ENCODE measurements around the gene FLYWCH1. TPM values are rescaled to one million over a fixed set of nuclear protein-coding genes. Genes with fewer than 3 reads are reported as not detected.

Gene FLYWCH1
- total and polyA plus RNA-seq, 4 donors: 3.9 to 12.2 (median 7.8) TPM

DNA sequence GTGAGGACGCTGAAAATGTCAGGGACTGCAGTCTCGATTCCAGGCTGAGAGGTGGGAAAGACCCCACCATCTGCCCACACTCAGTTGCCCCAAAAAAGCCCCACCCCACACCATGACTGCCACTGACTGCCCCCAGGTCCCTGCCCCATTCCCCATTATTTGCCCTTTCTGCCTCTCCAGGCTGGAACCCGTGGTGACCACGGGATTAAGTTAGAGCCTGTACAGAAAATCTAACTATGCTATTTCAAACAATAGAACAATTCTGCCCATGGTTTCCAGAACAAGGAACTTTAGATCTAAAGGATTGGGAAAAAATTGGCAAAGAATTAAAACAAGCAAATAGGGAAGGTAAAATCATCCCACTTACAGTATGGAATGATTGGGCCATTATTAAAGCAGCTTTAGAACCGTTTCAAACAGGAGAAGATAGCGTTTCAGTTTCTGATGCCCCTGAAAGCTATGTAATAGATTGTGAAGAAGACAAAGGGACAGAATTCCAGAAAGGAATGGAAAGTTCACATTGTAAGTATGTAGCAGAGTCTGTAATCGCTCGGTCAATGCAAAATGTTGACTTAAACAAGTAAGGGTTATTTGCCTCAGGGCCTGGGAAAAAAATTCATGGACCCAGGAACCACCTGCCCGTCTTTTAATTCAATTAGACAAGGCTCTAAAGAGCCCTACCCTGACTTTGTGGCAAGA is 14.4 kb downstream of the FLYWCH1 start:
- no peaks in the 10 kb centered on the region for H3K9me3 ChIP-seq (ENCODE audit: control insufficient read depth in 4 of 4, low read length in 3 of 4)
- peaks cover 0 to 10% (median 6%) of the 10 kb centered on the region in 4 donors for H3K36me3 ChIP-seq (ENCODE audit: control insufficient read depth in 4 of 4, insufficient read depth in 3 of 4, low read depth in 1 of 4, low read length in 3 of 4)
- H3K27ac ChIP-seq (ENCODE audit: low read depth in 1 of 2, low read length in 2 of 2): no peak overlapping the region
- DNase-seq (ENCODE audit: low spot score): no peak
- H3K4me3 ChIP-seq (ENCODE audit: low read depth in 1 of 3, low read length in 3 of 3): no peak overlapping the region
- 82% methylated on average over 9 of the region's 9 CpGs for WGBS
- H3K27me3 ChIP-seq (ENCODE audit: control insufficient read depth in 4 of 4, insufficient read depth in 4 of 4, low read length in 3 of 4): no peaks in the 10 kb centered on the region
- TF ChIP-seq GABPA (IDR thresholded peaks at IDR 0.05 in 1 of 2, conservative IDR thresholded peaks at IDR 0.05 in 1 of 2): no peak
- TF ChIP-seq, protein P1, sequence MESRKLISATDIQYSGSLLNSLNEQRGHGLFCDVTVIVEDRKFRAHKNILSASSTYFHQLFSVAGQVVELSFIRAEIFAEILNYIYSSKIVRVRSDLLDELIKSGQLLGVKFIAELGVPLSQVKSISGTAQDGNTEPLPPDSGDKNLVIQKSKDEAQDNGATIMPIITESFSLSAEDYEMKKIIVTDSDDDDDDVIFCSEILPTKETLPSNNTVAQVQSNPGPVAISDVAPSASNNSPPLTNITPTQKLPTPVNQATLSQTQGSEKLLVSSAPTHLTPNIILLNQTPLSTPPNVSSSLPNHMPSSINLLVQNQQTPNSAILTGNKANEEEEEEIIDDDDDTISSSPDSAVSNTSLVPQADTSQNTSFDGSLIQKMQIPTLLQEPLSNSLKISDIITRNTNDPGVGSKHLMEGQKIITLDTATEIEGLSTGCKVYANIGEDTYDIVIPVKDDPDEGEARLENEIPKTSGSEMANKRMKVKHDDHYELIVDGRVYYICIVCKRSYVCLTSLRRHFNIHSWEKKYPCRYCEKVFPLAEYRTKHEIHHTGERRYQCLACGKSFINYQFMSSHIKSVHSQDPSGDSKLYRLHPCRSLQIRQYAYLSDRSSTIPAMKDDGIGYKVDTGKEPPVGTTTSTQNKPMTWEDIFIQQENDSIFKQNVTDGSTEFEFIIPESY (IDR thresholded peaks at IDR 0.05): no peak
- TF ChIP-seq, protein P2, sequence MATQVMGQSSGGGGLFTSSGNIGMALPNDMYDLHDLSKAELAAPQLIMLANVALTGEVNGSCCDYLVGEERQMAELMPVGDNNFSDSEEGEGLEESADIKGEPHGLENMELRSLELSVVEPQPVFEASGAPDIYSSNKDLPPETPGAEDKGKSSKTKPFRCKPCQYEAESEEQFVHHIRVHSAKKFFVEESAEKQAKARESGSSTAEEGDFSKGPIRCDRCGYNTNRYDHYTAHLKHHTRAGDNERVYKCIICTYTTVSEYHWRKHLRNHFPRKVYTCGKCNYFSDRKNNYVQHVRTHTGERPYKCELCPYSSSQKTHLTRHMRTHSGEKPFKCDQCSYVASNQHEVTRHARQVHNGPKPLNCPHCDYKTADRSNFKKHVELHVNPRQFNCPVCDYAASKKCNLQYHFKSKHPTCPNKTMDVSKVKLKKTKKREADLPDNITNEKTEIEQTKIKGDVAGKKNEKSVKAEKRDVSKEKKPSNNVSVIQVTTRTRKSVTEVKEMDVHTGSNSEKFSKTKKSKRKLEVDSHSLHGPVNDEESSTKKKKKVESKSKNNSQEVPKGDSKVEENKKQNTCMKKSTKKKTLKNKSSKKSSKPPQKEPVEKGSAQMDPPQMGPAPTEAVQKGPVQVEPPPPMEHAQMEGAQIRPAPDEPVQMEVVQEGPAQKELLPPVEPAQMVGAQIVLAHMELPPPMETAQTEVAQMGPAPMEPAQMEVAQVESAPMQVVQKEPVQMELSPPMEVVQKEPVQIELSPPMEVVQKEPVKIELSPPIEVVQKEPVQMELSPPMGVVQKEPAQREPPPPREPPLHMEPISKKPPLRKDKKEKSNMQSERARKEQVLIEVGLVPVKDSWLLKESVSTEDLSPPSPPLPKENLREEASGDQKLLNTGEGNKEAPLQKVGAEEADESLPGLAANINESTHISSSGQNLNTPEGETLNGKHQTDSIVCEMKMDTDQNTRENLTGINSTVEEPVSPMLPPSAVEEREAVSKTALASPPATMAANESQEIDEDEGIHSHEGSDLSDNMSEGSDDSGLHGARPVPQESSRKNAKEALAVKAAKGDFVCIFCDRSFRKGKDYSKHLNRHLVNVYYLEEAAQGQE (IDR thresholded peaks at IDR 0.05): no peak
- no peak for TF ChIP-seq HNF4A (conservative IDR thresholded peaks at IDR 0.05)
- TF ChIP-seq YY1 (IDR thresholded peaks at IDR 0.05): no peak
- TF ChIP-seq, protein P3, sequence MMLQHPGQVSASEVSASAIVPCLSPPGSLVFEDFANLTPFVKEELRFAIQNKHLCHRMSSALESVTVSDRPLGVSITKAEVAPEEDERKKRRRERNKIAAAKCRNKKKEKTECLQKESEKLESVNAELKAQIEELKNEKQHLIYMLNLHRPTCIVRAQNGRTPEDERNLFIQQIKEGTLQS (IDR thresholded peaks at IDR 0.05): no peak
- TF ChIP-seq NR2F2 (IDR thresholded peaks at IDR 0.05): no peak
- no peak for TF ChIP-seq FOXA1 (IDR thresholded peaks at IDR 0.05)
- TF ChIP-seq HNF4G (IDR thresholded peaks at IDR 0.05): no peak
- TF ChIP-seq, protein P4, sequence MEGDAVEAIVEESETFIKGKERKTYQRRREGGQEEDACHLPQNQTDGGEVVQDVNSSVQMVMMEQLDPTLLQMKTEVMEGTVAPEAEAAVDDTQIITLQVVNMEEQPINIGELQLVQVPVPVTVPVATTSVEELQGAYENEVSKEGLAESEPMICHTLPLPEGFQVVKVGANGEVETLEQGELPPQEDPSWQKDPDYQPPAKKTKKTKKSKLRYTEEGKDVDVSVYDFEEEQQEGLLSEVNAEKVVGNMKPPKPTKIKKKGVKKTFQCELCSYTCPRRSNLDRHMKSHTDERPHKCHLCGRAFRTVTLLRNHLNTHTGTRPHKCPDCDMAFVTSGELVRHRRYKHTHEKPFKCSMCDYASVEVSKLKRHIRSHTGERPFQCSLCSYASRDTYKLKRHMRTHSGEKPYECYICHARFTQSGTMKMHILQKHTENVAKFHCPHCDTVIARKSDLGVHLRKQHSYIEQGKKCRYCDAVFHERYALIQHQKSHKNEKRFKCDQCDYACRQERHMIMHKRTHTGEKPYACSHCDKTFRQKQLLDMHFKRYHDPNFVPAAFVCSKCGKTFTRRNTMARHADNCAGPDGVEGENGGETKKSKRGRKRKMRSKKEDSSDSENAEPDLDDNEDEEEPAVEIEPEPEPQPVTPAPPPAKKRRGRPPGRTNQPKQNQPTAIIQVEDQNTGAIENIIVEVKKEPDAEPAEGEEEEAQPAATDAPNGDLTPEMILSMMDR (IDR thresholded peaks at IDR 0.05; ENCODE audit: low read depth, low read length, missing input control): no peak
- TF ChIP-seq EGR1 (IDR thresholded peaks at IDR 0.05; ENCODE audit: low read depth in 2 of 2): no peak
- no peak for TF ChIP-seq FOXA2 (IDR thresholded peaks at IDR 0.05)
- TF ChIP-seq RXRA (IDR thresholded peaks at IDR 0.05): no peak
- TF ChIP-seq, protein P5, sequence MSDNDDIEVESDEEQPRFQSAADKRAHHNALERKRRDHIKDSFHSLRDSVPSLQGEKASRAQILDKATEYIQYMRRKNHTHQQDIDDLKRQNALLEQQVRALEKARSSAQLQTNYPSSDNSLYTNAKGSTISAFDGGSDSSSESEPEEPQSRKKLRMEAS (IDR thresholded peaks at IDR 0.05): no peak
- TF ChIP-seq TAF1 (conservative IDR thresholded peaks at IDR 0.05): no peak
- no peak for TF ChIP-seq SP1 (IDR thresholded peaks at IDR 0.05)
- TF ChIP-seq RAD21 (IDR thresholded peaks at IDR 0.05): no peak
- no peak for TF ChIP-seq JUND (IDR thresholded peaks at IDR 0.05)
- H3K9ac ChIP-seq (ENCODE audit: low read depth in 1 of 2, low read length in 2 of 2): no peak overlapping the region
- peaks cover 2 to 7% (median 5%) of the 10 kb centered on the region in 4 donors for H3K4me1 ChIP-seq (ENCODE audit: control insufficient read depth in 4 of 4, insufficient read depth in 4 of 4, low read length in 3 of 4)

All from liver (tissue), 9 donors.